Measurements from ENCODE around the gene PKD1L1. TPM values are rescaled to one million over a fixed set of nuclear protein-coding genes. Genes with fewer than 3 reads are reported as not detected.
"Not testable (repeated sequence)": the region's sequence is repeated elsewhere in the genome, so short reads cannot be mapped to it uniquely, and the experiment has no call there.

Gene PKD1L1
- polyA plus RNA-seq, 1 donor from 2014 or later, result 2.0 TPM

DNA sequence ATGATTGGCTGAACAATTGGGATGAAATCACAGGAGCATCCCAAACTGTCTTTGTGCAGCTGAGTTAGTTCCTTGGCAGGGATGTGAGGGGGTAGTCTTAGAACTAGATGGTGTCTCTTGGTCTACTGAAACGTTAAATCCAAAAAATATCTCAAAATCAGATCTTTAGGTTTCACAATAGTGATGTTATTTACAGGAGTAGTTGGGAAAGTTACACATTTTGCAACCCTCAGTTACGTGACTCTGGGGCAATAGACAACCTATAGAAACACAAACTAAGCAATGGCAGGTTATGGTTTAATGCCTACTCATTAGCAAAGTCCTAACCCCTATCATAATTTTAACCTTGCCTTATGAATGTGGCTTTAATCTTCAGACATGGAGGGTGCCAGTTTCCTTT lies 24.0 kb downstream of the PKD1L1 start:
- no peak overlapping the region for H3K27ac ChIP-seq (ENCODE audit: low read length)
- H3K79me2 ChIP-seq (replicated peaks; ENCODE audit: insufficient read depth, low read length), result no peaks in the 10 kb centered on the region
- no peaks in the 10 kb centered on the region for H3K36me3 ChIP-seq (ENCODE audit: insufficient read depth, low read length)
- no peak overlapping the region for H2AFZ ChIP-seq (ENCODE audit: low read depth, low read length)
- no peak overlapping the region for H3K4me2 ChIP-seq (ENCODE audit: low read length)
- no peaks in the 10 kb centered on the region for H3F3A ChIP-seq (ENCODE audit: insufficient read depth, low read length, poor library complexity, severe bottlenecking)
- H3K9me2 ChIP-seq (ENCODE audit: insufficient read depth, low read length), result no peaks in the 10 kb centered on the region
- no peak overlapping the region for H3K9ac ChIP-seq (ENCODE audit: low read length)
- TF ChIP-seq EZH2 (IDR thresholded peaks at IDR 0.05; ENCODE audit: borderline replicate concordance, insufficient read depth, low read length, poor library complexity, severe bottlenecking), result no peak
- no peak for TF ChIP-seq EP300 (conservative IDR thresholded peaks at IDR 0.05; ENCODE audit: poor library complexity, severe bottlenecking)
- TF ChIP-seq POLR2AphosphoS5 (IDR thresholded peaks at IDR 0.05), result no peak
- TF ChIP-seq, protein P1, sequence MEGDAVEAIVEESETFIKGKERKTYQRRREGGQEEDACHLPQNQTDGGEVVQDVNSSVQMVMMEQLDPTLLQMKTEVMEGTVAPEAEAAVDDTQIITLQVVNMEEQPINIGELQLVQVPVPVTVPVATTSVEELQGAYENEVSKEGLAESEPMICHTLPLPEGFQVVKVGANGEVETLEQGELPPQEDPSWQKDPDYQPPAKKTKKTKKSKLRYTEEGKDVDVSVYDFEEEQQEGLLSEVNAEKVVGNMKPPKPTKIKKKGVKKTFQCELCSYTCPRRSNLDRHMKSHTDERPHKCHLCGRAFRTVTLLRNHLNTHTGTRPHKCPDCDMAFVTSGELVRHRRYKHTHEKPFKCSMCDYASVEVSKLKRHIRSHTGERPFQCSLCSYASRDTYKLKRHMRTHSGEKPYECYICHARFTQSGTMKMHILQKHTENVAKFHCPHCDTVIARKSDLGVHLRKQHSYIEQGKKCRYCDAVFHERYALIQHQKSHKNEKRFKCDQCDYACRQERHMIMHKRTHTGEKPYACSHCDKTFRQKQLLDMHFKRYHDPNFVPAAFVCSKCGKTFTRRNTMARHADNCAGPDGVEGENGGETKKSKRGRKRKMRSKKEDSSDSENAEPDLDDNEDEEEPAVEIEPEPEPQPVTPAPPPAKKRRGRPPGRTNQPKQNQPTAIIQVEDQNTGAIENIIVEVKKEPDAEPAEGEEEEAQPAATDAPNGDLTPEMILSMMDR (IDR thresholded peaks at IDR 0.05; ENCODE audit: poor library complexity, severe bottlenecking), result no peak
- TF ChIP-seq MXI1 (conservative IDR thresholded peaks at IDR 0.05; ENCODE audit: poor library complexity, severe bottlenecking), result no peak
- no peak for TF ChIP-seq TAF1 (IDR thresholded peaks at IDR 0.05; ENCODE audit: low read depth)
- no peak for TF ChIP-seq RAD21 (conservative IDR thresholded peaks at IDR 0.05)
- no peak for TF ChIP-seq REST (IDR thresholded peaks at IDR 0.05; ENCODE audit: borderline replicate concordance)
- TF ChIP-seq SMC3 (conservative IDR thresholded peaks at IDR 0.05; ENCODE audit: poor library complexity), result no peak
- H3K4me3 ChIP-seq (ENCODE audit: low read length), result no peak overlapping the region
- no peaks in the 10 kb centered on the region for H4K20me1 ChIP-seq (ENCODE audit: insufficient read depth)
- H3K9me3 ChIP-seq (ENCODE audit: low read length), result no peaks in the 10 kb centered on the region
- no peaks in the 10 kb centered on the region for H3K27me3 ChIP-seq (ENCODE audit: insufficient read depth, low read depth, low read length)

DNA sequence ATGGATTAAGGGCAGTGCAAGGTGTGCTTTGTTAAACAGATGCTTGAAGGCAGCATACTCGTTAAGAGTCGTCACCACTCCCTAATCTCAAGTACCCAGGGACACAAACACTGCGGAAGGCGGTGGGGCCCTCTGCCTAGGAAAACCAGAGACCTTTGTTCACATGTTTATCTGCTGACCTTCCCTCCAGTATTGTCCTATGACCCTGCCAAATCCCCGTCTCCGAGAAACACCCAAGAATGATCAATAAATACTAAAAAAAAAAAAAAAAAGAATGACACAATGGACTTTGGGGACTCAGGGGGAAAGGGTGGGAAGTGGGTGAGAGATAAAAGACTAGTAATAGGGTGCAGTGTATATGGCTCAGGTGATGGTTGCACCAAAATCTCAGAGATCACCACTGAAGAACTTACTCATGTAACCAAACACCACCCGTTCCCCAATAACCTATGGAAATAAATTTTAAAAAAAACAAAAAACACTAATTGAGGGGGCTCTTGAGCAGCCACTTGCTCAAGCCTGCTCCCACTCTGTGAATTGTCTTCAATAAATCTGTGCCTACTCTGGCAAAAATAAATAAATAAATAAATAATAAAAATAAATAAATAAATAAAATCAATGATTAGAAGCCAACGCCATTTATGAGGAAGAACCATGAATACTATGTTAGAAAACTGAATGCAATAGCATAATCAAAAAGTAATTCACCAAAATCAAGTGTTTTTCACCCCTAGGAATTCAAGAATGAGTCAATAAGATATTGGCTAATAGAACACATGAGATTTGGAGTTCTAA lies 25.0 kb downstream of the PKD1L1 start:
- not testable (repeated sequence) for H4K20me1 ChIP-seq (ENCODE audit: insufficient read depth); H3K79me2 ChIP-seq (replicated peaks; ENCODE audit: insufficient read depth, low read length); H3F3A ChIP-seq (ENCODE audit: insufficient read depth, low read length, poor library complexity, severe bottlenecking); H3K4me2 ChIP-seq (ENCODE audit: low read length); H3K27ac ChIP-seq (ENCODE audit: low read length); H3K9me2 ChIP-seq (ENCODE audit: insufficient read depth, low read length); H3K9me3 ChIP-seq (ENCODE audit: low read length); H3K36me3 ChIP-seq (ENCODE audit: insufficient read depth, low read length); H3K9ac ChIP-seq (ENCODE audit: low read length); H3K27me3 ChIP-seq (ENCODE audit: insufficient read depth, low read depth, low read length); H3K4me3 ChIP-seq (ENCODE audit: low read length); H2AFZ ChIP-seq (ENCODE audit: low read depth, low read length)

DNA sequence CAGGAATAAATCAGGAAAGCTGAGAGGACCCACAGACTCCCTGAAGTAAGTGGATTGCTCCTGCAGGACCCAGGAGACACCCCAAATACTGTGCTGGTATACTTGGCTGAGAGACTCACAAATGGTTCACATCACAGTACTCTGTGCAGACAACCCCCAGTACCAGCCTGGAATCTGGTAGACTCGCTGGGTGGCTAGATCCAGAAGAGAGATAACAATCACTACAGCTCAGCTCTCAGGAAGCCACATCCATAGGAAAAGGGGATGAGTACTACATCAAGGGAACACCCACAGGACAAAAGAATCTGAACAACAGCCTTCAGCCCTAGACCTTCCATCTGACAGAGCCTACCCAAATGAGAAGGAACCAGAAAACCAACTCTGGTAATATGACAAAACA lies 31.8 kb downstream of the PKD1L1 start:
- H3K9me3 ChIP-seq (ENCODE audit: low read length); H4K20me1 ChIP-seq (ENCODE audit: insufficient read depth); H2AFZ ChIP-seq (ENCODE audit: low read depth, low read length); H3F3A ChIP-seq (ENCODE audit: insufficient read depth, low read length, poor library complexity, severe bottlenecking); H3K4me3 ChIP-seq (ENCODE audit: low read length); H3K79me2 ChIP-seq (replicated peaks; ENCODE audit: insufficient read depth, low read length); H3K9ac ChIP-seq (ENCODE audit: low read length); H3K36me3 ChIP-seq (ENCODE audit: insufficient read depth, low read length); H3K9me2 ChIP-seq (ENCODE audit: insufficient read depth, low read length); H3K4me2 ChIP-seq (ENCODE audit: low read length); H3K27ac ChIP-seq (ENCODE audit: low read length); H3K27me3 ChIP-seq (ENCODE audit: insufficient read depth, low read depth, low read length): not testable (repeated sequence)

Data from neural cell (in vitro differentiated cells).